HG03520 (cell line): ENCODE results near the gene PPP6R3.

Experiments used
- ATAC-seq: cut with Tn5 transposase; IDR thresholded peaks from one replicate; pipeline ENCODE4 v1.9.1; 2021; ENCODE audit warnings: mild to moderate bottlenecking, moderate library complexity; ENCODE audit not compliant: unreplicated experiment

The PPP6R3 gene

GRCh38 chr11:68549789-68550484 is 89.4 kb downstream of the PPP6R3 start:
- ATAC-seq: no peak

GRCh38 chr11:68550485-68550817 is 89.9 kb downstream of the PPP6R3 start:
- no peak for ATAC-seq

GRCh38 chr11:68551223-68551622 is 90.7 kb downstream of the PPP6R3 start:
- no peak for ATAC-seq

- ATAC-seq: no peak
Observed at GRCh38 chr11:68551777-68552176, 91.2 kb downstream of the PPP6R3 start.

GRCh38 chr11:68552542-68552941 is 92.0 kb downstream of the PPP6R3 start:
- no peak for ATAC-seq

- ATAC-seq: no peak
Observed at GRCh38 chr11:68560216-68560615, 99.7 kb downstream of the PPP6R3 start.

- ATAC-seq: no peak
Observed at GRCh38 chr11:68563454-68563853, 102.9 kb downstream of the PPP6R3 start.

- no peak for ATAC-seq
Observed at GRCh38 chr11:68564261-68564660, 103.7 kb downstream of the PPP6R3 start.

- ATAC-seq: no peak
Observed at GRCh38 chr11:68565768-68566167, 105.2 kb downstream of the PPP6R3 start.

- ATAC-seq: no peak
Observed at GRCh38 chr11:68567553-68567952, 107.0 kb downstream of the PPP6R3 start.

GRCh38 chr11:68569357-68569756 is 108.8 kb downstream of the PPP6R3 start:
- ATAC-seq: no peak

GRCh38 chr11:68570691-68571090 is 110.1 kb downstream of the PPP6R3 start:
- no peak for ATAC-seq

GRCh38 chr11:68574308-68574707 is 113.8 kb downstream of the PPP6R3 start:
- ATAC-seq: no peak

- ATAC-seq: no peak
Observed at GRCh38 chr11:68575025-68575665, 114.6 kb downstream of the PPP6R3 start.

- ATAC-seq: no peak
Observed at GRCh38 chr11:68579455-68579854, 118.9 kb downstream of the PPP6R3 start.

- no peak for ATAC-seq
Observed at GRCh38 chr11:68581439-68581838, 120.9 kb downstream of the PPP6R3 start.

GRCh38 chr11:68581901-68582300 is 121.3 kb downstream of the PPP6R3 start:
- ATAC-seq: no peak

- ATAC-seq: no peak
Observed at GRCh38 chr11:68582416-68583040, 122.0 kb downstream of the PPP6R3 start.

- no peak for ATAC-seq
Observed at GRCh38 chr11:68583041-68583446, 122.5 kb downstream of the PPP6R3 start.

GRCh38 chr11:68584097-68584496 is 123.5 kb downstream of the PPP6R3 start:
- ATAC-seq: no peak

- no peak for ATAC-seq
Observed at GRCh38 chr11:68584991-68585524, 124.5 kb downstream of the PPP6R3 start.
